Mesothelial cell of epicardium (in vitro differentiated cells): Measurements from ENCODE around the gene MYCL. TPM values are rescaled to one million over a fixed set of nuclear protein-coding genes. Genes with fewer than 3 reads are reported as not detected.

Source experiments
- DNase-seq, 2 experiments: peaks; one replicate each; pipeline ENCODE4 v3.0.0; 2021; ENCODE audit warnings: low spot score in 2 of 2; ENCODE audit not compliant: unreplicated experiment in 2 of 2
- H3K27ac Mint-ChIP-seq: 2 replicates; pipeline ENCODE4 v1.8.0; 2021; ENCODE audit warnings: mixed read lengths
- H3K27me3 Mint-ChIP-seq: 2 replicates; pipeline ENCODE4 v1.8.0; 2021; ENCODE audit warnings: low read depth, mixed read lengths
- H3K36me3 Mint-ChIP-seq: 2 replicates; pipeline ENCODE4 v1.8.0; 2021; ENCODE audit warnings: mixed read lengths
- H3K4me1 Mint-ChIP-seq: 2 replicates; pipeline ENCODE4 v1.8.0; 2021; ENCODE audit warnings: mixed read lengths
- H3K4me3 Mint-ChIP-seq: 2 replicates; pipeline ENCODE4 v1.8.0; 2021; ENCODE audit warnings: mild to moderate bottlenecking, moderate library complexity, mixed read lengths
- H3K9me3 Mint-ChIP-seq: 2 replicates; pipeline ENCODE4 v1.8.0; 2021; ENCODE audit warnings: mixed read lengths
- CTCF ChIP-seq: fragments of 200-600 bp; sonication (generic); IDR thresholded peaks from one replicate; pipeline ENCODE4 v1.5.0; 2021; ENCODE audit warnings: antibody characterized with exemption; ENCODE audit not compliant: unreplicated experiment
- total RNA-seq: library from RNA; stranded (reverse); gene quantifications from 3 replicates; pipeline ENCODE4 v1.2.1, GENCODE V29; 2021

MYCL gene
- total RNA-seq, 1 donor from 2014 or later = 25.0 TPM

DNA sequence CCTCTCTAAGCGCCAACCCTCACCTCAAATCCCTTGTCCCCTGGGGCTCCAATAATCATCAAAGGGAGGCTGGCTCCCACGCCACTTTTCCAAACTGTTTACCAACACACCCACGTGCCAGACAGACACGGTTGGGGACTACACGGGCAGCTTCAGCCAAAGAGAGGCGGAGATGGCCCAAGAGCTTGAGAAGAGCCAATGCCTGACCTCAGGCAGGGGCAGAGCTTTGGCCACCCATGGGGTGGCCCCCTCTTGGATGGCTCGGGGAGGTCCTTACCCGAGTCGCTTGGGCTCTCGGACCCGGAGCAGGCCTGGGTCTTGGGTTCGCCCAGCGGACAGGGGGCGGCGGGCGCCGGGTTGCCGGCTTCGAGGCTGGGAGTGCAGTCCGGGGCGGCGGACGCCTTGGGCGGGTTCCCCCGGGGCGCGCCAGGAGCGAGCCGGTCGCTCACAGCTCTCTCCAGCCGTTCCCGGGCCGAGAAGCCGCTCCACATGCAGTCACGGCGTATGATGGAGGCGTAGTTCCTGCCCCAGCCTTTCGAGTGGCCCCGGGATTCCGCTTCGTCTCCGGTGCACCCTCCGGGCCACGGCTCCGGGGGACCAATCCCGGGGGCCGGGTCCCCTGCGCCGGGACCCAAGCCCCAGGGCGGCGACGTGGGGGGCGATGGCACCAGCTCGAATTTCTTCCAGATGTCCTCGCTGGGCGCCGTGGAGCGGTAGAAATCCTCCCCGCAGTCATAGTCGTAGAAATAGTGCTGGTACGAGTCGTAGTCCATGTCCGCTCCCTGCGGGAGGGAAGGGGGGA, 854 bp downstream of the MYCL start:
- Mint-ChIP-seq H3K4me1 (peaks cover 31% of the 10 kb centered on the region), H3K36me3 (no peaks in the 10 kb centered on the region), H3K27me3 (peaks cover 23% of the 10 kb centered on the region), H3K27ac (peak overlapping the region; percentile 71), H3K9me3 (no peaks in the 10 kb centered on the region), H3K4me3 (peak overlapping the region; percentile 83)
- DNase-seq = peak; percentile 32 to 59
- TF ChIP-seq CTCF = no peak

GRCh38 chr1:39899611-39900538, 1.8 kb downstream of the MYCL start:
- peak overlapping the region; percentile 71 for H3K27ac Mint-ChIP-seq
- H3K4me1 Mint-ChIP-seq = peaks cover 39% of the 10 kb centered on the region
- H3K36me3 Mint-ChIP-seq = no peaks in the 10 kb centered on the region
- DNase-seq = no peak
- peak overlapping the region; percentile 83 for H3K4me3 Mint-ChIP-seq
- TF ChIP-seq CTCF = no peak
- peaks cover 23% of the 10 kb centered on the region for H3K27me3 Mint-ChIP-seq
- H3K9me3 Mint-ChIP-seq = no peaks in the 10 kb centered on the region

GRCh38 chr1:39898648-39899603, 2.8 kb downstream of the MYCL start:
- H3K9me3 Mint-ChIP-seq = no peaks in the 10 kb centered on the region
- H3K4me1 Mint-ChIP-seq = peaks cover 47% of the 10 kb centered on the region
- DNase-seq = peak; percentile 64 to 77

GRCh38 chr1:39898191-39898590, 3.5 kb downstream of the MYCL start:
- Mint-ChIP-seq H3K27ac (peak overlapping the region; percentile 18), H3K9me3 (no peaks in the 10 kb centered on the region), H3K4me3 (peak overlapping the region; percentile 83), H3K27me3 (peaks cover 15% of the 10 kb centered on the region), H3K36me3 (no peaks in the 10 kb centered on the region), H3K4me1 (peaks cover 55% of the 10 kb centered on the region)
- no peak for TF ChIP-seq CTCF
- DNase-seq = no peak

More at GRCh38 chr1:39898648-39899603, 2.8 kb downstream of the MYCL start:
- Mint-ChIP-seq H3K36me3 (no peaks in the 10 kb centered on the region), H3K4me3 (peak overlapping the region; percentile 83), H3K27me3 (peaks cover 19% of the 10 kb centered on the region), H3K27ac (peak overlapping the region; percentile 70)
- TF ChIP-seq CTCF = no peak
